Measurements from ENCODE around the gene UROC1. TPM values are rescaled to one million over a fixed set of nuclear protein-coding genes. Genes with fewer than 3 reads are reported as not detected.

The UROC1 gene
- total RNA-seq, 1 experiment from 2014 or later, result not detected

DNA sequence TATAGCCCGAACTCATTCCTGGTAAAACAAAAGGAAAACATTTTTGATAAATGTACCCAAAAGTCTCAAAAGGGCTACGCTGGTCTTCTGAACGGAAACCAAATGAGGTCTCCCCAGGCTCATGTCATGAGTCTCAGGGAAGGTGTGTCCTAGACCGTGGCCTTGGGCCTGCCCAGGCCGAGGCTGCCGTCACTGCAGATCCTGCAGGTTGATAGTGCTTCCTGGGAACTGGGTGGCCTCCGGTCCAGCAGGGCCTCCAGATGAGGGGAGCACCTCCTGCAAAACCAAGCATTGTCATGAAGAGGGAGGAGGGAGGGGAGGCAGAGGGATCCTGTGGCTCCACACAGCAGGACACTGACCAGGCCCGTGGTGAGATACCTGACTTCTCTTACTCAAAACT, 79.4 kb downstream of the UROC1 start:
- Histone ChIP-seq H4K20me1 (ENCODE audit: control insufficient read depth, insufficient read depth, insufficient read length) (no peaks in the 10 kb centered on the region), H2AFZ (ENCODE audit: low read length) (no peak overlapping the region), H3K23me2 (ENCODE audit: insufficient read length, low read depth, low read length, poor library complexity, severe bottlenecking) (no peaks in the 10 kb centered on the region), H2BK20ac (ENCODE audit: low read depth, low read length, poor library complexity, severe bottlenecking) (no peak overlapping the region), H3K9me3 (ENCODE audit: control insufficient read depth, low read depth, low read length) (no peaks in the 10 kb centered on the region), H3K18ac (ENCODE audit: insufficient read length, low read depth, low read length) (no peak overlapping the region), H4K5ac (ENCODE audit: insufficient read length, low read depth, low read length) (no peak overlapping the region), H2BK12ac (ENCODE audit: insufficient read length, low read depth, low read length) (no peak overlapping the region), H3K14ac (ENCODE audit: insufficient read depth, low read length) (no peak overlapping the region), H2BK15ac (ENCODE audit: low read depth, low read length) (no peak overlapping the region), H4K91ac (ENCODE audit: insufficient read length, low read depth, low read length) (no peak overlapping the region), H4K8ac (replicated peaks; ENCODE audit: insufficient read length, low read depth, low read length) (no peak overlapping the region), H3T11ph (ENCODE audit: low read length) (no peak overlapping the region), H3K4me2 (ENCODE audit: insufficient read depth, insufficient read length, low read length) (no peak overlapping the region), H3K27ac (ENCODE audit: insufficient read length, low read depth, low read length) (no peak overlapping the region), H3K79me2 (ENCODE audit: insufficient read depth, low read length) (no peaks in the 10 kb centered on the region), H3K56ac (ENCODE audit: insufficient read length, low read depth, low read length) (no peak overlapping the region), H3K4ac (ENCODE audit: low read depth, low read length) (no peak overlapping the region), H3K4me1 (ENCODE audit: insufficient read depth, low read length) (no peaks in the 10 kb centered on the region), H3K79me1 (ENCODE audit: insufficient read depth, low read depth, low read length, poor library complexity, severe bottlenecking) (no peaks in the 10 kb centered on the region), H3K23ac (ENCODE audit: insufficient read length, low read depth, low read length) (no peak overlapping the region), H3K9ac (ENCODE audit: extremely low read depth, insufficient read length, low read length) (no peak overlapping the region), H2AK5ac (ENCODE audit: insufficient read length, low read length) (no peak overlapping the region), H2BK5ac (ENCODE audit: insufficient read length, low read length) (no peak overlapping the region), H2BK120ac (ENCODE audit: low read depth, low read length, poor library complexity, severe bottlenecking) (no peak overlapping the region), H3K27me3 (ENCODE audit: insufficient read depth, low read length) (no peaks in the 10 kb centered on the region)
- peak; percentile 16 for DNase-seq
- peaks cover 0 to 35% (median 24%) of the 10 kb centered on the region in 3 experiments; a peak in 6 of 7 replicates for H3K36me3 Mint-ChIP-seq (ENCODE audit: insufficient read depth in 1 of 3, low read depth in 3 of 3)
- WGBS (ENCODE audit: extremely low coverage, insufficient read length, low lambda C conversion rate), result no CpG with 5 or more reads among the region's 8 CpGs
- H3K4me3 Mint-ChIP-seq, result no peak overlapping the region
- no peaks in the 10 kb centered on the region for H3K9me3 Mint-ChIP-seq
- peaks cover 2% of the 10 kb centered on the region; the same call in 1 of the 2 replicates for H3K27me3 Mint-ChIP-seq (ENCODE audit: low read depth)
- TF ChIP-seq, protein P1, sequence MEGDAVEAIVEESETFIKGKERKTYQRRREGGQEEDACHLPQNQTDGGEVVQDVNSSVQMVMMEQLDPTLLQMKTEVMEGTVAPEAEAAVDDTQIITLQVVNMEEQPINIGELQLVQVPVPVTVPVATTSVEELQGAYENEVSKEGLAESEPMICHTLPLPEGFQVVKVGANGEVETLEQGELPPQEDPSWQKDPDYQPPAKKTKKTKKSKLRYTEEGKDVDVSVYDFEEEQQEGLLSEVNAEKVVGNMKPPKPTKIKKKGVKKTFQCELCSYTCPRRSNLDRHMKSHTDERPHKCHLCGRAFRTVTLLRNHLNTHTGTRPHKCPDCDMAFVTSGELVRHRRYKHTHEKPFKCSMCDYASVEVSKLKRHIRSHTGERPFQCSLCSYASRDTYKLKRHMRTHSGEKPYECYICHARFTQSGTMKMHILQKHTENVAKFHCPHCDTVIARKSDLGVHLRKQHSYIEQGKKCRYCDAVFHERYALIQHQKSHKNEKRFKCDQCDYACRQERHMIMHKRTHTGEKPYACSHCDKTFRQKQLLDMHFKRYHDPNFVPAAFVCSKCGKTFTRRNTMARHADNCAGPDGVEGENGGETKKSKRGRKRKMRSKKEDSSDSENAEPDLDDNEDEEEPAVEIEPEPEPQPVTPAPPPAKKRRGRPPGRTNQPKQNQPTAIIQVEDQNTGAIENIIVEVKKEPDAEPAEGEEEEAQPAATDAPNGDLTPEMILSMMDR (conservative IDR thresholded peaks at IDR 0.05), result no peak
- H3K27ac Mint-ChIP-seq, result no peak overlapping the region
- peaks cover 20 to 35% of the 10 kb centered on the region in 2 experiments for H3K4me1 Mint-ChIP-seq
